ENCODE measurements around the gene SCAMP4. TPM values are rescaled to one million over a fixed set of nuclear protein-coding genes. Genes with fewer than 3 reads are reported as not detected.

The SCAMP4 gene
- total and polyA plus RNA-seq, 2 of the 13 experiments (the other 11 are each of a cell fraction or from before 2014, with no cell fraction given) = 10.7 to 13.7 TPM

DNA sequence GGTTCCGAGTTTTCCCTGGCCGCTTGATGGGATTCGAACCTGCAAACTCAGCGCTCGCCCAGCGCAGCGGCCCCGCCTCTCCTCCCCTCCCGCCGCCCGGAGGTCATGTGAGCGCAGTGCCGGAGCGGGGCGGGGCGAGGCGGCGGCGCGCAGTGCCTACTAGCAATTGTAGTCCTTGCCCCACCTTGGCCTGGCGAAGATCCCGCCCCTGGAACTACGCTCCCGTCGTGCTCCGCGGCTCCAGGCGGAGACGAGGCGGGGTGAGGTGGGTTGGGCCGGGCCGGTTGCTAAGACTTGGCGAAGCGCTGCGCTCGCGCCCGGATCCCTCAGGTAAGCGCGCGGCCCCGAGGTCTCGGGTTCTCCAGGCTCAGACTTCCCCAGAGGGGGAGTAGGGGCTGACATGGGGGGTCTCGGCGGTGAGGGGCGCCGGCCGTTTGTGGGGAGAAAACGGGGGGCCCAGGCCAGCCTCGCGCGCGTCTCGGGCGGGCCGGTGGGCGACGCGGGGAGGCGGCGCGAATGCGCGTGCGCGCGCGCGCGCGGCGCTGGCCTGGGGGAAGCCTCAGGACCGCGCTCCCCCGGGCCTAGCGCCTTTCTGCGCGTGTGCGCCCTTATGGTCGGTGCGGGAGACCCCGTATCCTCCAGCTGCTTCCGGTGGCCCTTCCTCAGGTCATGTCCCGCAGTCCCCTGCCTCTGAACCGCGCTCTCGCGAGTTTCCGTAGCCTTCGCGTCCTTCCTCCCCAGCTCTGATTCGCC, at the start of gene SCAMP4, which contains the start of gene ADAT3 (continued):
- peak; percentile 80 for TF ChIP-seq SKI (IDR thresholded peaks at IDR 0.05; ENCODE audit: partially characterized antibody)
- 0 out of 2 replicates have a peak, but pooled peaks have one; percentile 39 for TF ChIP-seq SRF (IDR thresholded peaks at IDR 0.05; ENCODE audit: low read depth, low read length)
- TF ChIP-seq, protein P1, sequence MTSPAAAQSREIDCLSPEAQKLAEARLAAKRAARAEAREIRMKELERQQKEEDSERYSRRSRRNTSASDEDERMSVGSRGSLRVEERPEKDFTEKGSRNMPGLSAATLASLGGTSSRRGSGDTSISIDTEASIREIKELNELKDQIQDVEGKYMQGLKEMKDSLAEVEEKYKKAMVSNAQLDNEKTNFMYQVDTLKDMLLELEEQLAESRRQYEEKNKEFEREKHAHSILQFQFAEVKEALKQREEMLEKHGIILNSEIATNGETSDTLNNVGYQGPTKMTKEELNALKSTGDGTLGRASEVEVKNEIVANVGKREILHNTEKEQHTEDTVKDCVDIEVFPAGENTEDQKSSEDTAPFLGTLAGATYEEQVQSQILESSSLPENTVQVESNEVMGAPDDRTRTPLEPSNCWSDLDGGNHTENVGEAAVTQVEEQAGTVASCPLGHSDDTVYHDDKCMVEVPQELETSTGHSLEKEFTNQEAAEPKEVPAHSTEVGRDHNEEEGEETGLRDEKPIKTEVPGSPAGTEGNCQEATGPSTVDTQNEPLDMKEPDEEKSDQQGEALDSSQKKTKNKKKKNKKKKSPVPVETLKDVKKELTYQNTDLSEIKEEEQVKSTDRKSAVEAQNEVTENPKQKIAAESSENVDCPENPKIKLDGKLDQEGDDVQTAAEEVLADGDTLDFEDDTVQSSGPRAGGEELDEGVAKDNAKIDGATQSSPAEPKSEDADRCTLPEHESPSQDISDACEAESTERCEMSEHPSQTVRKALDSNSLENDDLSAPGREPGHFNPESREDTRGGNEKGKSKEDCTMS (CRISPR knock-in tag; conservative IDR thresholded peaks at IDR 0.05) = no peak
- no peak; the same call in 1 of the 2 replicates for TF ChIP-seq RFX5 (IDR thresholded peaks at IDR 0.05; ENCODE audit: low read depth, low read length)
- TF ChIP-seq SP2 (CRISPR knock-in tag; IDR thresholded peaks at IDR 0.05) = no peak
- TF ChIP-seq FOXA1 (IDR thresholded peaks at IDR 0.05) = no peak
- no peak for TF ChIP-seq FOXA1 (CRISPR knock-in tag; IDR thresholded peaks at IDR 0.05)
- TF ChIP-seq GLI4 (CRISPR knock-in tag; IDR thresholded peaks at IDR 0.05; ENCODE audit: borderline replicate concordance) = peak; percentile 56; the same call in 1 of the 2 replicates
- no peak for TF ChIP-seq ZNF83 (CRISPR knock-in tag; IDR thresholded peaks at IDR 0.05; ENCODE audit: borderline replicate concordance)
- TF ChIP-seq CBX5 (CRISPR knock-in tag; IDR thresholded peaks at IDR 0.05; ENCODE audit: borderline replicate concordance) = peak; percentile 65; the same call in 1 of the 2 replicates
- TF ChIP-seq NFYC (CRISPR knock-in tag; IDR thresholded peaks at IDR 0.05) = 0 out of 2 replicates have a peak, but pooled peaks have one; percentile 24
- TF ChIP-seq HOXA3 (CRISPR knock-in tag; IDR thresholded peaks at IDR 0.05) = peak; percentile 82
- TF ChIP-seq ZNF354B (CRISPR knock-in tag; IDR thresholded peaks at IDR 0.05) = no peak
- no peak for TF ChIP-seq EEA1 (CRISPR knock-in tag; IDR thresholded peaks at IDR 0.05; ENCODE audit: borderline replicate concordance)
- TF ChIP-seq ZC3H4 (CRISPR knock-in tag; IDR thresholded peaks at IDR 0.05; ENCODE audit: borderline replicate concordance) = no peak
- TF ChIP-seq, protein P2, sequence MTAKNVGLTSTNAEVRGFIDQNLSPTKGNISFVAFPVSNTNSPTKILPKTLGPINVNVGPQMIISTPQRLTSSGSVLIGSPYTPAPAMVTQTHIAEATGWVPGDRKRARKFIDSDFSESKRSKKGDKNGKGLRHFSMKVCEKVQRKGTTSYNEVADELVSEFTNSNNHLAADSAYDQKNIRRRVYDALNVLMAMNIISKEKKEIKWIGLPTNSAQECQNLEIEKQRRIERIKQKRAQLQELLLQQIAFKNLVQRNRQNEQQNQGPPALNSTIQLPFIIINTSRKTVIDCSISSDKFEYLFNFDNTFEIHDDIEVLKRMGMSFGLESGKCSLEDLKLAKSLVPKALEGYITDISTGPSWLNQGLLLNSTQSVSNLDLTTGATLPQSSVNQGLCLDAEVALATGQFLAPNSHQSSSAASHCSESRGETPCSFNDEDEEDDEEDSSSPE (CRISPR knock-in tag; IDR thresholded peaks at IDR 0.05) = peak; percentile 70; the same call in 1 of the 2 replicates
- no peak for TF ChIP-seq NFE2 (CRISPR knock-in tag; IDR thresholded peaks at IDR 0.05)
- TF ChIP-seq, protein P3, sequence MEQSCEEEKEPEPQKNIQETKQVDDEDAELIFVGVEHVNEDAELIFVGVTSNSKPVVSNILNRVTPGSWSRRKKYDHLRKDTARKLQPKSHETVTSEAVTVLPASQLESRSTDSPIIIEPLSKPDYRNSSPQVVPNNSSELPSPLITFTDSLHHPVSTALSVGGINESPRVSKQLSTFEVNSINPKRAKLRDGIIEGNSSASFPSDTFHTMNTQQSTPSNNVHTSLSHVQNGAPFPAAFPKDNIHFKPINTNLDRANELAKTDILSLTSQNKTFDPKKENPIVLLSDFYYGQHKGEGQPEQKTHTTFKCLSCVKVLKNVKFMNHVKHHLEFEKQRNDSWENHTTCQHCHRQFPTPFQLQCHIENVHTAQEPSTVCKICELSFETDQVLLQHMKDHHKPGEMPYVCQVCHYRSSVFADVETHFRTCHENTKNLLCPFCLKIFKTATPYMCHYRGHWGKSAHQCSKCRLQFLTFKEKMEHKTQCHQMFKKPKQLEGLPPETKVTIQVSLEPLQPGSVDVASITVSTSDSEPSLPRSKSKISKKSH (CRISPR knock-in tag; IDR thresholded peaks at IDR 0.05; ENCODE audit: borderline replicate concordance) = peak; percentile 55; the same call in 1 of the 2 replicates
- TF ChIP-seq SCMH1 (CRISPR knock-in tag; IDR thresholded peaks at IDR 0.05; ENCODE audit: borderline replicate concordance) = no peak
- TF ChIP-seq ZNF180 (CRISPR knock-in tag; IDR thresholded peaks at IDR 0.05; ENCODE audit: borderline replicate concordance, low read depth) = peak; percentile 51; the same call in 1 of the 2 replicates
- TF ChIP-seq SP5 (CRISPR knock-in tag; IDR thresholded peaks at IDR 0.05; ENCODE audit: borderline replicate concordance, low read depth) = peak; percentile 87; the same call in 1 of the 2 replicates
- TF ChIP-seq HDAC2 (CRISPR knock-in tag; IDR thresholded peaks at IDR 0.05) = peak; percentile 76; the same call in 1 of the 2 replicates
- no peak for TF ChIP-seq SETDB1 (CRISPR knock-in tag; IDR thresholded peaks at IDR 0.05; ENCODE audit: borderline replicate concordance)
- TF ChIP-seq RXRB (CRISPR knock-in tag; IDR thresholded peaks at IDR 0.05; ENCODE audit: borderline replicate concordance) = peak; percentile 39; the same call in 1 of the 2 replicates
- TF ChIP-seq ZNF3 (CRISPR knock-in tag; IDR thresholded peaks at IDR 0.05) = no peak
- TF ChIP-seq ZNF563 (CRISPR knock-in tag; IDR thresholded peaks at IDR 0.05) = peak; percentile 51; the same call in 1 of the 2 replicates
- peak; percentile 42; the same call in 1 of the 2 replicates for TF ChIP-seq GATA4 (IDR thresholded peaks at IDR 0.05; ENCODE audit: borderline replicate concordance, low read depth)

Measured in HepG2 (cell line).